HG03575 (cell line): ENCODE data around the gene TNIK.
"Not testable (repeated sequence)": the region's sequence is repeated elsewhere in the genome, so short reads cannot be mapped to it uniquely, and the experiment has no call there.

Experiments used
- ATAC-seq: cut with Tn5 transposase; IDR thresholded peaks from one replicate; pipeline ENCODE4 v1.9.1; 2021; ENCODE audit not compliant: unreplicated experiment, insufficient number of reproducible peaks, low FRiP score; ENCODE audit errors: extremely low read depth

Gene TNIK

GRCh38 chr3:171375666-171376595, 84.3 kb downstream of the TNIK start:
- no peak for ATAC-seq

GRCh38 chr3:171374661-171375285, 85.4 kb downstream of the TNIK start:
- no peak for ATAC-seq

GRCh38 chr3:171374260-171374659, 85.9 kb downstream of the TNIK start:
- no peak for ATAC-seq

- ATAC-seq: no peak
These were observed 86.5 kb downstream of the TNIK start for GRCh38 chr3:171373711-171374110.

GRCh38 chr3:171372694-171373093, 87.5 kb downstream of the TNIK start:
- ATAC-seq: no peak

- no peak for ATAC-seq
These were observed 88.9 kb downstream of the TNIK start for GRCh38 chr3:171371354-171371753.

GRCh38 chr3:171369156-171369555, 91.0 kb downstream of the TNIK start:
- ATAC-seq: no peak

- ATAC-seq: not testable (repeated sequence)
These were observed 93.5 kb downstream of the TNIK start for GRCh38 chr3:171366738-171367137.

GRCh38 chr3:171366043-171366442, 94.2 kb downstream of the TNIK start:
- ATAC-seq: no peak

GRCh38 chr3:171365489-171365888, 94.7 kb downstream of the TNIK start:
- no peak for ATAC-seq

- no peak for ATAC-seq
These were observed 95.7 kb downstream of the TNIK start for GRCh38 chr3:171364500-171364899.

- no peak for ATAC-seq
These were observed 97.0 kb downstream of the TNIK start for GRCh38 chr3:171363202-171363601.

- no peak for ATAC-seq
These were observed 97.6 kb downstream of the TNIK start for GRCh38 chr3:171362575-171362974.

- ATAC-seq: no peak
These were observed 101.4 kb downstream of the TNIK start for GRCh38 chr3:171358881-171359198.

- no peak for ATAC-seq
These were observed 101.9 kb downstream of the TNIK start for GRCh38 chr3:171358181-171358880.

- ATAC-seq: no peak
These were observed 102.5 kb downstream of the TNIK start for GRCh38 chr3:171357721-171358120.

- no peak for ATAC-seq
These were observed 104.0 kb downstream of the TNIK start for GRCh38 chr3:171356251-171356650.

GRCh38 chr3:171354706-171355582, 105.3 kb downstream of the TNIK start:
- no peak for ATAC-seq
